ENCODE data around the gene CAMTA1.

Gene CAMTA1

GRCh38 chr1:6950001-6950765, 164.9 kb downstream of the CAMTA1 start (continued):
- TF ChIP-seq ZNF8 (CRISPR knock-in tag; IDR thresholded peaks at IDR 0.05) = no peak
- TF ChIP-seq ZNF565 (CRISPR knock-in tag; conservative IDR thresholded peaks at IDR 0.05; ENCODE audit: low read depth) = no peak
- no peak for TF ChIP-seq RARB (CRISPR knock-in tag; IDR thresholded peaks at IDR 0.05)
- no peak for TF ChIP-seq ZC3H10 (CRISPR knock-in tag; IDR thresholded peaks at IDR 0.05)
- no peak for TF ChIP-seq ISL1 (CRISPR knock-in tag; IDR thresholded peaks at IDR 0.05)

- no peak for TF ChIP-seq ZNF8 (CRISPR knock-in tag; IDR thresholded peaks at IDR 0.05)
- no peak for TF ChIP-seq PPARA (CRISPR knock-in tag; IDR thresholded peaks at IDR 0.05; ENCODE audit: borderline replicate concordance)
- TF ChIP-seq ISL1 (CRISPR knock-in tag; IDR thresholded peaks at IDR 0.05) = no peak
- TF ChIP-seq TSHZ2 (CRISPR knock-in tag; IDR thresholded peaks at IDR 0.05) = no peak
- TF ChIP-seq OSR1 (CRISPR knock-in tag; IDR thresholded peaks at IDR 0.05) = no peak
- TF ChIP-seq RARB (CRISPR knock-in tag; IDR thresholded peaks at IDR 0.05) = no peak
- no peak for TF ChIP-seq ARNTL (CRISPR knock-in tag; IDR thresholded peaks at IDR 0.05; ENCODE audit: borderline replicate concordance, low read depth)
- no peak for TF ChIP-seq GLIS3 (CRISPR knock-in tag; IDR thresholded peaks at IDR 0.05)
- TF ChIP-seq ZC3H10 (CRISPR knock-in tag; IDR thresholded peaks at IDR 0.05) = no peak
- no peak for TF ChIP-seq ZFP30 (CRISPR knock-in tag; IDR thresholded peaks at IDR 0.05)
- TF ChIP-seq ZFP3 (CRISPR knock-in tag; IDR thresholded peaks at IDR 0.05) = no peak
- TF ChIP-seq CREB5 (CRISPR knock-in tag; IDR thresholded peaks at IDR 0.05; ENCODE audit: low read depth) = no peak
- TF ChIP-seq SNAI2 (CRISPR knock-in tag; IDR thresholded peaks at IDR 0.05) = no peak
- TF ChIP-seq CSDC2 (CRISPR knock-in tag; IDR thresholded peaks at IDR 0.05) = no peak
- no peak for ATAC-seq
Measured at GRCh38 chr1:6951536-6951935, 166.3 kb downstream of the CAMTA1 start.

GRCh38 chr1:6953216-6953615, 168.0 kb downstream of the CAMTA1 start:
- no peak for TF ChIP-seq OSR1 (CRISPR knock-in tag; IDR thresholded peaks at IDR 0.05)
- no peak for TF ChIP-seq CREB5 (CRISPR knock-in tag; IDR thresholded peaks at IDR 0.05; ENCODE audit: low read depth)
- no peak for TF ChIP-seq PATZ1 (CRISPR knock-in tag; IDR thresholded peaks at IDR 0.05; ENCODE audit: borderline replicate concordance)
- no peak for TF ChIP-seq ZC3H10 (CRISPR knock-in tag; IDR thresholded peaks at IDR 0.05)
- no peak for TF ChIP-seq ZNF70 (CRISPR knock-in tag; IDR thresholded peaks at IDR 0.05)
- TF ChIP-seq BACH2 (CRISPR knock-in tag; IDR thresholded peaks at IDR 0.05; ENCODE audit: borderline replicate concordance) = no peak
- no peak for TF ChIP-seq CSDC2 (CRISPR knock-in tag; IDR thresholded peaks at IDR 0.05)
- TF ChIP-seq POU6F1 (CRISPR knock-in tag; IDR thresholded peaks at IDR 0.05; ENCODE audit: borderline replicate concordance, low read depth) = no peak
- TF ChIP-seq ESRRG (CRISPR knock-in tag; IDR thresholded peaks at IDR 0.05) = no peak
- TF ChIP-seq GLIS3 (CRISPR knock-in tag; IDR thresholded peaks at IDR 0.05) = no peak
- no peak for TF ChIP-seq TSHZ2 (CRISPR knock-in tag; IDR thresholded peaks at IDR 0.05)
- TF ChIP-seq RARB (CRISPR knock-in tag; IDR thresholded peaks at IDR 0.05) = no peak
- no peak for TF ChIP-seq ZFP30 (CRISPR knock-in tag; IDR thresholded peaks at IDR 0.05)
- TF ChIP-seq ZFP3 (CRISPR knock-in tag; IDR thresholded peaks at IDR 0.05) = no peak
- no peak for TF ChIP-seq ARNTL (CRISPR knock-in tag; IDR thresholded peaks at IDR 0.05; ENCODE audit: borderline replicate concordance, low read depth)
- no peak for TF ChIP-seq CSRNP3 (CRISPR knock-in tag; IDR thresholded peaks at IDR 0.05)
- TF ChIP-seq PPARA (CRISPR knock-in tag; IDR thresholded peaks at IDR 0.05; ENCODE audit: borderline replicate concordance) = no peak
- no peak for TF ChIP-seq ZNF8 (CRISPR knock-in tag; IDR thresholded peaks at IDR 0.05)
- no peak for TF ChIP-seq TCF4 (CRISPR knock-in tag; IDR thresholded peaks at IDR 0.05; ENCODE audit: borderline replicate concordance)
- no peak for TF ChIP-seq SNAI2 (CRISPR knock-in tag; IDR thresholded peaks at IDR 0.05)

More at GRCh38 chr1:6953216-6953615, 168.0 kb downstream of the CAMTA1 start:
- no peak for ATAC-seq
